Hematopoietic multipotent progenitor cell treated with erythropoietin and hydrocortisone succinate and interleukin-3 and kit ligand, for 15 days (in vitro differentiated cells): ENCODE measurements around the gene RHBDF1.

Source experiments
- DNase-seq: peaks from one replicate; pipeline ENCODE4 v3.0.0-alpha.2; 2015; ENCODE audit warnings: low spot score

RHBDF1 gene

GRCh38 chr16:92431-93339 is 20.3 kb upstream of the RHBDF1 start:
- DNase-seq, result no peak

- DNase-seq, result peak; percentile 70
Observed at GRCh38 chr16:91484-91883, 19.1 kb upstream of the RHBDF1 start.

- DNase-seq, result no peak
Observed at GRCh38 chr16:89391-90302, 17.2 kb upstream of the RHBDF1 start.

- no peak for DNase-seq
Observed at GRCh38 chr16:88613-89012, 16.2 kb upstream of the RHBDF1 start.

- no peak for DNase-seq
Observed at GRCh38 chr16:86483-86952, 14.1 kb upstream of the RHBDF1 start.

GRCh38 chr16:85865-86264 is 13.4 kb upstream of the RHBDF1 start:
- no peak for DNase-seq

GRCh38 chr16:85407-85782 is 13.0 kb upstream of the RHBDF1 start:
- DNase-seq, result no peak

- DNase-seq, result no peak
Observed at GRCh38 chr16:84718-85406, 12.4 kb upstream of the RHBDF1 start.

GRCh38 chr16:83781-84615 is 11.6 kb upstream of the RHBDF1 start:
- DNase-seq, result no peak

GRCh38 chr16:83060-83603 is 10.7 kb upstream of the RHBDF1 start:
- no peak for DNase-seq

GRCh38 chr16:79151-80054 is 7.0 kb upstream of the RHBDF1 start:
- DNase-seq, result no peak

GRCh38 chr16:78444-79150 is 6.2 kb upstream of the RHBDF1 start:
- DNase-seq, result no peak

GRCh38 chr16:77807-78443 is 5.5 kb upstream of the RHBDF1 start, which contains the start of gene MPG:
TSS of gene MPG (plus strand) at chr16:78225. CDS start at chr16:78310, 85 bp downstream.
- DNase-seq, result peak; percentile 54

GRCh38 chr16:77273-77806 is 4.9 kb upstream of the RHBDF1 start:
- no peak for DNase-seq

GRCh38 chr16:76535-77272 is 4.3 kb upstream of the RHBDF1 start:
- no peak for DNase-seq

- DNase-seq, result no peak
Observed at GRCh38 chr16:75580-76501, 3.4 kb upstream of the RHBDF1 start.
